ENCODE results near the gene GALNT13.

GALNT13 gene

DNA sequence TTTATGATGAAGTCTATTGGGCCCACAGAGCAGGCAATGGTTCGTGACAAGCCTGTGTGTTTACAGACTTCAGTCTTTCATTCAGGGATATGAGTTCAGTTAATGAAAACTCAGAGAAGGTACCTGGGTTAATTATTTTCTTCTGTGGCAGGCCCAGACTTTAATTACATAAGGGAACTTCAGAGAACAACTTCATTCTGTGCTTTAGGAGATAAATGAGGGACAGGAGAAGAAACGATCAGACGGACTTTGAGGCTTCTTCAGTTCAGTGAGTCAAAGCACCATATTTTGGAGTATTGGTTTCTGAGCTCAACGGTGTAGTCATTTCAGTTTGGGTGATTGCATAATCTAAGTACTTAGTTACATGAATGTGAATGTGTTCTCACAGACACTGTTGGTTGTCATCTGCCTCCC lies 623.7 kb downstream of the GALNT13 start:
- no peak for DNase-seq

DNA sequence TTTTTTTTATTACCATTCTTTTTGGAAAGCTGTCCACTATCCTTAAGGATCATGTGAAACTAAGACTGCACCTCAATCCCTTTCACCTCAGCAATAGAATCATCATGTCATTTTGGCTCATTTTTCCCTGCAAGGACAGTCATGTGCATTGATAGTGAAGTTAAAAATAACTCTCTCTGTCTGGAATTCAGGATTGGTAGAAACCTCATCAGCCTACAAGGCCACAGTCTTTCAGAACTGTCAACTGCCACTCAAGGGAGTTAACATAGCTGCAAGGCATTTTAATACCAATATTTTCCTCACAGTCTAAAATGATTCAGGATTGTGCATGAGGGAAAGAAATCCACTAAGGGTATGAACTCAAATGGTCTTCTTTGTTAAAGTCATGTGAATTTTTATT lies 625.3 kb downstream of the GALNT13 start:
- DNase-seq, result no peak

Measured in activated gamma-delta T cell treated with Interleukin-2 at 50 U/mL for 16 hours (primary cell).